GM10266 (cell line): ENCODE results near the gene LY86.

Experiments used
- DNase-seq: peaks from one replicate; pipeline ENCODE4 v3.0.0; 2012; ENCODE audit errors: extremely low spot score
- CTCF ChIP-seq: IDR thresholded peaks from 2 replicates; pipeline ENCODE4 v1.5.1; 2012; ENCODE audit warnings: mild to moderate bottlenecking, low read depth; ENCODE audit not compliant: control insufficient read depth, insufficient read depth; ENCODE audit errors: missing control alignments

LY86 gene

GRCh38 chr6:6560909-6561308 lies 27.6 kb upstream of the LY86 start:
- no peak for DNase-seq
- peak; percentile 13 for TF ChIP-seq CTCF

GRCh38 chr6:6564154-6564553 lies 24.4 kb upstream of the LY86 start:
- no peak for DNase-seq
- no peak for TF ChIP-seq CTCF

- TF ChIP-seq CTCF: no peak
- DNase-seq: no peak
Measured at GRCh38 chr6:6565069-6565468, 23.5 kb upstream of the LY86 start.

GRCh38 chr6:6565488-6565887 lies 23.0 kb upstream of the LY86 start:
- DNase-seq: no peak
- no peak for TF ChIP-seq CTCF

GRCh38 chr6:6566766-6567165 lies 21.8 kb upstream of the LY86 start:
- TF ChIP-seq CTCF: no peak
- no peak for DNase-seq

- DNase-seq: no peak
- TF ChIP-seq CTCF: no peak
Measured at GRCh38 chr6:6569096-6569810, 19.3 kb upstream of the LY86 start.

- no peak for DNase-seq
- no peak for TF ChIP-seq CTCF
Measured at GRCh38 chr6:6569811-6570164, 18.7 kb upstream of the LY86 start.
